H1 (cell line): Measurements from ENCODE around the gene CCDC47. TPM values are rescaled to one million over a fixed set of nuclear protein-coding genes. Genes with fewer than 3 reads are reported as not detected.

Experiments used
- CTCF ChIA-PET: fragments of 300-600 bp; sonication (Branson Sonifier 250); formaldehyde crosslinking; loops from one replicate; lab custom pipeline; 2021; ENCODE audit not compliant: partially characterized antibody; lab: Charles Lee
- POLR2A ChIA-PET: fragments of 300-600 bp; sonication (Branson Sonifier 250); formaldehyde crosslinking; loops from one replicate; lab custom pipeline; 2021; ENCODE audit warnings: inconsistent platforms; ENCODE audit not compliant: partially characterized antibody; lab: Charles Lee
- DNase-seq, 2 experiments: peaks; one replicate each; pipeline versions ENCODE4 v3.0.0 to v3.0.0-alpha.2; 2010 to 2022; ENCODE audit warnings: low spot score in 2 of 2, low read depth in 1 of 2, mixed read lengths in 1 of 2
- FAIRE-seq: peaks from 2 replicates; lab custom pipeline; 2011; peaks lifted over from hg19 to GRCh38; lab: Jason Lieb, UNC
- H2AFZ ChIP-seq: 2 replicates; pipeline ENCODE4 v1.8.1; 2012; ENCODE audit warnings: low read length, inconsistent platforms
- H2AK5ac ChIP-seq: 2 replicates; pipeline ENCODE4 v1.6.1; 2013; ENCODE audit warnings: low read depth, low read length
- H2BK120ac ChIP-seq: replicated peaks from 2 replicates; pipeline ENCODE3; 2013; ENCODE audit warnings: low read depth, low read length, inconsistent platforms
- H2BK12ac ChIP-seq: 2 replicates; pipeline ENCODE4 v1.6.1; 2013; ENCODE audit warnings: low read depth, low read length
- H2BK15ac ChIP-seq: 2 replicates; pipeline ENCODE4 v1.6.1; 2013; ENCODE audit warnings: low read length
- H2BK20ac ChIP-seq: 2 replicates; pipeline ENCODE4 v1.6.1; 2013; ENCODE audit warnings: low read length
- H2BK5ac ChIP-seq: 2 replicates; pipeline ENCODE4 v1.6.1; 2013; ENCODE audit warnings: low read depth, low read length
- H3K14ac ChIP-seq: 2 replicates; pipeline ENCODE4 v1.6.1; 2013; ENCODE audit warnings: inconsistent platforms; ENCODE audit not compliant: insufficient read length
- H3K18ac ChIP-seq: 2 replicates; pipeline ENCODE4 v1.6.1; 2013; ENCODE audit warnings: low read length; ENCODE audit errors: extremely low read depth
- H3K23ac ChIP-seq: 2 replicates; pipeline ENCODE4 v1.6.1; 2013; ENCODE audit warnings: inconsistent platforms; ENCODE audit not compliant: insufficient read length
- H3K23me2 ChIP-seq: 2 replicates; pipeline ENCODE4 v1.6.1; 2013; ENCODE audit warnings: low read depth, low read length
- H3K27ac ChIP-seq: 2 replicates; pipeline ENCODE4 v1.6.1; 2011; ENCODE audit warnings: low read depth, low read length, inconsistent platforms
- H3K27me3 ChIP-seq, 4 experiments: replicated peaks in 1 of 4; 1 replicate in 1 of 4; 2 replicates in 3 of 4; pipeline versions ENCODE4 v1.6.1 to v1.8.1; 2011 to 2013; ENCODE audit warnings: low read length in 3 of 4, mild to moderate bottlenecking in 3 of 4, inconsistent platforms in 2 of 4, mixed read lengths in 2 of 4, moderate library complexity in 1 of 4; ENCODE audit not compliant: control insufficient read depth in 3 of 4, insufficient read depth in 3 of 4; ENCODE audit errors: extremely low read depth in 1 of 4
- H3K36me3 ChIP-seq, 4 experiments: 2 replicates each; pipeline versions ENCODE4 v1.6.1 to v1.8.1; 2011 to 2013; ENCODE audit warnings: mild to moderate bottlenecking in 4 of 4, low read length in 3 of 4, moderate library complexity in 2 of 4, control low read depth in 1 of 4, inconsistent platforms in 1 of 4; ENCODE audit not compliant: insufficient read depth in 4 of 4, control insufficient read depth in 2 of 4
- H3K4ac ChIP-seq: replicated peaks from 2 replicates; pipeline ENCODE3; 2013; ENCODE audit warnings: low read length, low read depth, mixed read lengths, inconsistent platforms; ENCODE audit not compliant: insufficient read length
- H3K4me1 ChIP-seq, 4 experiments: replicated peaks in 1 of 4; 1 replicate in 1 of 4; 2 replicates in 3 of 4; pipeline versions ENCODE4 v1.6.1 to v1.8.1; 2011 to 2013; ENCODE audit warnings: low read length in 3 of 4, inconsistent platforms in 2 of 4, mixed read lengths in 1 of 4; ENCODE audit not compliant: insufficient read depth in 4 of 4, control insufficient read depth in 3 of 4
- H3K4me2 ChIP-seq, 2 experiments: 2 replicates each; pipeline versions ENCODE4 v1.6.1 to v1.8.1; 2011 to 2013; ENCODE audit warnings: low read depth in 2 of 2, low read length in 2 of 2, control low read depth in 1 of 2, inconsistent platforms in 1 of 2, mild to moderate bottlenecking in 1 of 2; ENCODE audit not compliant: insufficient read depth in 1 of 2
- H3K4me3 ChIP-seq, 4 experiments: fragments of 200-600, 300-600 bp in 1 of 4; sonication (generic), shearing (Covaris generic), sonication (Bioruptor Twin) in 1 of 4; 2 replicates each; pipeline versions ENCODE4 v1.5.1 to v1.8.1; 2011 to 2016; ENCODE audit warnings: low read length in 4 of 4, low read depth in 3 of 4, control low read depth in 2 of 4, inconsistent platforms in 2 of 4, mild to moderate bottlenecking in 2 of 4, mixed read lengths in 1 of 4, moderate library complexity in 1 of 4; ENCODE audit not compliant: insufficient read depth in 2 of 4; ENCODE audit errors: extremely low read depth in 1 of 4
- H3K56ac ChIP-seq: replicated peaks from 2 replicates; pipeline ENCODE3; 2013; ENCODE audit warnings: low read depth, mild to moderate bottlenecking, mixed read lengths, low read length, inconsistent platforms; ENCODE audit not compliant: insufficient read length
- H3K79me1 ChIP-seq: 2 replicates; pipeline ENCODE4 v1.6.1; 2013; ENCODE audit warnings: low read depth, low read length, control low read depth
- H3K79me2 ChIP-seq, 2 experiments: 2 replicates each; pipeline versions ENCODE4 v1.6.1 to v1.8.1; 2012 to 2013; ENCODE audit warnings: low read length in 2 of 2, mild to moderate bottlenecking in 2 of 2, inconsistent platforms in 1 of 2; ENCODE audit not compliant: insufficient read depth in 2 of 2, control insufficient read depth in 1 of 2
- H3K9ac ChIP-seq, 4 experiments: replicated peaks in 1 of 4; 1 replicate in 1 of 4; 2 replicates in 3 of 4; pipeline versions ENCODE4 v1.6.1 to v1.8.1; 2011 to 2013; ENCODE audit warnings: low read depth in 3 of 4, low read length in 3 of 4, control low read depth in 2 of 4, mild to moderate bottlenecking in 2 of 4, moderate library complexity in 2 of 4, inconsistent platforms in 1 of 4; ENCODE audit errors: extremely low read depth in 1 of 4
- H3K9me3 ChIP-seq, 2 experiments: 2 replicates each; pipeline versions ENCODE4 v1.6.1 to v1.8.1; 2012 to 2013; ENCODE audit warnings: mild to moderate bottlenecking in 2 of 2, moderate library complexity in 2 of 2, control low read depth in 1 of 2, inconsistent platforms in 1 of 2, low read depth in 1 of 2, low read length in 1 of 2, mixed read lengths in 1 of 2; ENCODE audit not compliant: insufficient read depth in 2 of 2
- H4K20me1 ChIP-seq, 2 experiments: replicated peaks in 1 of 2; 2 replicates each; pipeline versions ENCODE3 to v1.8.1; 2011 to 2013; ENCODE audit warnings: inconsistent platforms in 2 of 2, low read length in 2 of 2, mild to moderate bottlenecking in 1 of 2; ENCODE audit not compliant: insufficient read depth in 2 of 2, control insufficient read depth in 1 of 2
- H4K5ac ChIP-seq: 2 replicates; pipeline ENCODE4 v1.6.1; 2013; ENCODE audit warnings: low read length, low read depth, mixed read lengths, inconsistent platforms; ENCODE audit not compliant: insufficient read length
- H4K8ac ChIP-seq: 2 replicates; pipeline ENCODE4 v1.8.0; 2013; ENCODE audit warnings: mild to moderate bottlenecking, moderate library complexity, low read length, inconsistent platforms; ENCODE audit not compliant: insufficient read depth; ENCODE audit errors: extremely low read depth
- H4K91ac ChIP-seq: replicated peaks from 2 replicates; pipeline ENCODE3; 2013; ENCODE audit warnings: low read length, mixed read lengths, inconsistent platforms; ENCODE audit not compliant: insufficient read length
- CBX8 ChIP-seq: fragments of 300-800, 300-1000 bp; sonication (generic); IDR thresholded peaks from 2 replicates; pipeline ENCODE4 v1.7.1; 2016; ENCODE audit warnings: low read depth, low read length, borderline replicate concordance
- SAP30 ChIP-seq: fragments of 300-600 bp; sonication (generic); IDR thresholded peaks from 2 replicates; pipeline ENCODE4 v1.7.1; 2012; ENCODE audit warnings: low read length, moderate library complexity, mild to moderate bottlenecking, inconsistent platforms; ENCODE audit not compliant: insufficient read depth, insufficient replicate concordance
- SIX5 ChIP-seq: IDR thresholded peaks from 2 replicates; pipeline ENCODE4 v1.6.1; 2011; ENCODE audit warnings: mild to moderate bottlenecking, low read depth, low read length
- TAF7 ChIP-seq: optimal IDR thresholded peaks from 2 replicates; pipeline ENCODE3; 2011; ENCODE audit warnings: low read depth, mild to moderate bottlenecking, inconsistent platforms, low read length, moderate library complexity, borderline replicate concordance
- WGBS, 2 experiments: shearing (Covaris generic) in 1 of 2; methylation state at CpG; one replicate each; pipeline versions ENCODE4 v1.1.6 to v1.1.7; 2013 to 2015; ENCODE audit warnings: low lambda C conversion rate in 2 of 2, mixed read lengths in 2 of 2, inconsistent platforms in 1 of 2, low coverage in 1 of 2, missing lambda C conversion rate in 1 of 2; ENCODE audit not compliant: insufficient replicate concordance in 2 of 2, insufficient coverage in 1 of 2, insufficient read length in 1 of 2; ENCODE audit errors: extremely low coverage in 1 of 2, missing lambda C conversion rate in 1 of 2; 5-methylcytosine and 5-hydroxymethylcytosine counted together
- polyA plus RNA-seq, 7 experiments: library from polyadenylated mRNA; depleted of rRNA in 3 of 7; stranded (reverse) in 5 of 7; unstranded in 2 of 7; fragments of >200 nt in 5 of 7; fragments of 200-250 nt in 2 of 7; gene quantifications; 1 replicate in 5 of 7; 2 replicates in 1 of 7; 4 replicates in 1 of 7; pipeline versions ENCODE4 v1.2.1 to v1.2.3, GENCODE V29; 2011 to 2013; ENCODE audit warnings: missing spikeins in 2 of 7, mixed read lengths in 2 of 7
- total RNA-seq: library from RNA; stranded (reverse); fragmentation: NEBNext Ultra II Directional; extraction: Animal tissue kit (Norgen Biotek cat#: 25700); gene quantifications from 2 replicates; pipeline ENCODE4 v1.2.1, GENCODE V29; 2021

Gene CCDC47
- total and polyA plus RNA-seq, 2 of the 8 experiments (the other 6 are each of a cell fraction or from before 2014, with no cell fraction given), result 21.2 to 83.1 TPM

DNA sequence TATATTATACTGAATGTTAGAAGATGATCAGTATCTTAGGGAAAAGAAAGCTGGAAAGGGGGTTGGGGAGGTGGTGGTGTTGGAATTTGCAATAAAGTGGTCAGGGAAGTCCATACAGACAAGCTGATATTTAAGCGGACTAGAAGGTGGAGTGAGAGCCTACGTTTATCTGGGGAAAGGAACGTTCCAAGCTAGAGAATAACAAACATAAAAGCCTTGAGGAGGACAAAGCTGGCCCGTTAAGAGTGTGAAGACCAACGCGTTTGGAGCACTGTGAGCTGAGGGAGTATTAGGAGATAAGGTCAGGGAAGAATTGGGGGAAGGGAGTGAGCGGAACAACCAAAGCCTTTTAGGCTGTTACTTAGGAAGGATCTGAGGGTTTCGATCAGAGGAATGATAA lies 2.0 kb upstream of the CCDC47 start:
- Histone ChIP-seq H4K20me1 (peaks cover 8 to 9% of the 10 kb centered on the region in 2 experiments), H3K9me3 (no peaks in the 10 kb centered on the region), H3K36me3 (peaks cover 3 to 23% (median 8%) of the 10 kb centered on the region in 4 experiments; a peak in 7 of 8 replicates), H3K9ac (peak overlapping the region in 3 of 4 experiments; percentile 96 to 99 (median 99); a peak in 5 of 7 replicates), H2BK15ac (no peak overlapping the region), H3K4me3 (peak overlapping the region; percentile 84 to 97 (median 94)), H4K8ac (no peak overlapping the region), H3K27me3 (no peaks in the 10 kb centered on the region), H3K14ac (no peak overlapping the region), H3K4ac (no peak overlapping the region), H3K23ac (no peak overlapping the region), H4K5ac (no peak overlapping the region), H3K23me2 (peaks cover 11% of the 10 kb centered on the region), H3K56ac (no peak overlapping the region), H2AFZ (no peak overlapping the region), H2BK120ac (no peak overlapping the region), H2BK20ac (no peak overlapping the region), H2BK12ac (no peak overlapping the region), H2AK5ac (no peak overlapping the region), H2BK5ac (no peak overlapping the region), H3K18ac (no peak overlapping the region), H3K79me1 (no peaks in the 10 kb centered on the region; the same call in 1 of the 2 replicates), H3K27ac (no peak overlapping the region), H4K91ac (no peak overlapping the region), H3K4me1 (no peaks in the 10 kb centered on the region; a peak in 2 of 7 replicates), H3K4me2 (peak overlapping the region; percentile 89 to 98), H3K79me2 (peaks cover 71 to 89% of the 10 kb centered on the region in 2 experiments)
- DNase-seq (no peak), FAIRE-seq (no peak)
- 51% methylated on average over 8 of the region's 8 CpGs; no CpG with 5 or more reads in 1 of the 2 experiments for whole genome bisulfite sequencing, 2 experiments
- POLR2A ChIA-PET, result interaction anchor here (0.9 to 24.4 kb wide), 14 partner anchors 10 to 174 kb away, joined by 3 to 481 read pairs (median 4); partner anchors contain the start of genes FTSJ3, LIMD2, PSMC5 and STRADA
- TF ChIP-seq SIX5, result no peak
- no peak for TF ChIP-seq TAF7
- TF ChIP-seq CBX8, result no peak
- no peak for TF ChIP-seq SAP30
- CTCF ChIA-PET, result interaction anchor here (0.6 to 1.6 kb wide), 6 partner anchors 8 to 82 kb away, joined by 3 to 10 read pairs (median 4); no protein-coding TSS in a partner anchor
